H9 (cell line): Measurements from ENCODE around the gene FRYL. TPM values are rescaled to one million over a fixed set of nuclear protein-coding genes. Genes with fewer than 3 reads are reported as not detected.

ENCODE experiments used
- DNase-seq: peaks from one replicate; pipeline ENCODE4 v3.0.0-alpha.2; 2017
- H2AFZ ChIP-seq: one replicate; pipeline ENCODE4 v1.6.1; 2013; ENCODE audit warnings: mild to moderate bottlenecking, low read length, control low read depth, moderate library complexity
- H2AK5ac ChIP-seq: 2 replicates; pipeline ENCODE4 v1.6.1; 2013; ENCODE audit warnings: low read length, control low read depth, mixed read lengths; ENCODE audit not compliant: insufficient read length
- H2BK120ac ChIP-seq: one replicate; pipeline ENCODE4 v1.6.1; 2013; ENCODE audit warnings: low read depth, mild to moderate bottlenecking, low read length, control low read depth, inconsistent platforms; ENCODE audit not compliant: poor library complexity, severe bottlenecking
- H2BK12ac ChIP-seq: 2 replicates; pipeline ENCODE4 v1.6.1; 2013; ENCODE audit warnings: low read length, control low read depth, mixed read lengths, low read depth; ENCODE audit not compliant: insufficient read length
- H2BK15ac ChIP-seq: 2 replicates; pipeline ENCODE4 v1.6.1; 2013; ENCODE audit warnings: low read depth, low read length, control low read depth
- H2BK20ac ChIP-seq: one replicate; pipeline ENCODE4 v1.6.1; 2013; ENCODE audit warnings: low read depth, mild to moderate bottlenecking, low read length, control low read depth, inconsistent platforms; ENCODE audit not compliant: poor library complexity, severe bottlenecking
- H2BK5ac ChIP-seq: 2 replicates; pipeline ENCODE4 v1.6.1; 2013; ENCODE audit warnings: low read length, control low read depth, mixed read lengths; ENCODE audit not compliant: insufficient read length
- H3K14ac ChIP-seq: 2 replicates; pipeline ENCODE4 v1.6.1; 2013; ENCODE audit warnings: low read length, control low read depth; ENCODE audit not compliant: insufficient read depth
- H3K18ac ChIP-seq: 2 replicates; pipeline ENCODE4 v1.6.1; 2013; ENCODE audit warnings: low read depth, mild to moderate bottlenecking, mixed read lengths, low read length, control low read depth; ENCODE audit not compliant: insufficient read length
- H3K23ac ChIP-seq: 2 replicates; pipeline ENCODE4 v1.6.1; 2013; ENCODE audit warnings: low read length, control low read depth, mixed read lengths, low read depth; ENCODE audit not compliant: insufficient read length
- H3K23me2 ChIP-seq: 2 replicates; pipeline ENCODE4 v1.6.1; 2013; ENCODE audit warnings: low read depth, mild to moderate bottlenecking, mixed read lengths, low read length, control low read depth; ENCODE audit not compliant: insufficient read length, poor library complexity, severe bottlenecking
- H3K27ac ChIP-seq: 2 replicates; pipeline ENCODE4 v1.5.1; 2013; ENCODE audit warnings: low read length, control low read depth, mixed read lengths, low read depth; ENCODE audit not compliant: insufficient read length
- H3K27me3 ChIP-seq: 2 replicates; pipeline ENCODE4 v1.6.1; 2013; ENCODE audit warnings: low read length, control low read depth, inconsistent platforms; ENCODE audit not compliant: insufficient read depth
- H3K4ac ChIP-seq: 2 replicates; pipeline ENCODE4 v1.6.1; 2013; ENCODE audit warnings: low read depth, mild to moderate bottlenecking, control low read depth, inconsistent platforms, low read length, moderate library complexity
- H3K4me1 ChIP-seq: 2 replicates; pipeline ENCODE4 v1.6.1; 2013; ENCODE audit warnings: low read length, control low read depth, inconsistent platforms; ENCODE audit not compliant: insufficient read depth
- H3K4me2 ChIP-seq: 2 replicates; pipeline ENCODE4 v1.6.1; 2013; ENCODE audit warnings: low read length, control low read depth, mixed read lengths; ENCODE audit not compliant: insufficient read length, insufficient read depth
- H3K56ac ChIP-seq: 2 replicates; pipeline ENCODE4 v1.6.1; 2013; ENCODE audit warnings: low read depth, mild to moderate bottlenecking, mixed read lengths, low read length, control low read depth; ENCODE audit not compliant: insufficient read length
- H3K79me1 ChIP-seq: 2 replicates; pipeline ENCODE4 v1.6.1; 2013; ENCODE audit warnings: low read depth, mild to moderate bottlenecking, moderate library complexity, low read length, control low read depth, inconsistent platforms; ENCODE audit not compliant: insufficient read depth, poor library complexity, severe bottlenecking
- H3K79me2 ChIP-seq: 2 replicates; pipeline ENCODE4 v1.6.1; 2013; ENCODE audit warnings: low read length, control low read depth, inconsistent platforms; ENCODE audit not compliant: insufficient read depth
- H3K9ac ChIP-seq: 2 replicates; pipeline ENCODE4 v1.6.1; 2013; ENCODE audit warnings: low read length, control low read depth, mixed read lengths; ENCODE audit not compliant: insufficient read length; ENCODE audit errors: extremely low read depth
- H3K9me3 ChIP-seq: one replicate; pipeline ENCODE4 v1.6.1; 2013; ENCODE audit warnings: low read depth, low read length, inconsistent platforms; ENCODE audit not compliant: control insufficient read depth
- H3T11ph ChIP-seq: one replicate; pipeline ENCODE4 v1.6.1; 2013; ENCODE audit warnings: mild to moderate bottlenecking, low read length, control low read depth, inconsistent platforms
- H4K20me1 ChIP-seq: one replicate; pipeline ENCODE4 v1.6.1; 2013; ENCODE audit not compliant: control insufficient read depth, insufficient read length, insufficient read depth
- H4K5ac ChIP-seq: 2 replicates; pipeline ENCODE4 v1.6.1; 2013; ENCODE audit warnings: low read depth, mild to moderate bottlenecking, mixed read lengths, low read length, control low read depth; ENCODE audit not compliant: insufficient read length
- H4K8ac ChIP-seq: replicated peaks from 2 replicates; pipeline ENCODE4 v1.6.1; 2013; ENCODE audit warnings: low read length, control low read depth, mixed read lengths, low read depth; ENCODE audit not compliant: insufficient read length
- H4K91ac ChIP-seq: 2 replicates; pipeline ENCODE4 v1.6.1; 2013; ENCODE audit warnings: low read depth, mild to moderate bottlenecking, moderate library complexity, mixed read lengths, low read length, control low read depth; ENCODE audit not compliant: insufficient read length
- H3K27ac Mint-ChIP-seq, 3 experiments: 2 replicates in 2 of 3; 3 replicates in 1 of 3; pipeline ENCODE4 v1.8.0; 2020 to 2021; ENCODE audit warnings: mixed read lengths in 3 of 3, mild to moderate bottlenecking in 1 of 3, moderate library complexity in 1 of 3
- H3K27me3 Mint-ChIP-seq: 2 replicates; pipeline ENCODE4 v1.8.0; 2021; ENCODE audit warnings: low read depth, mild to moderate bottlenecking, moderate library complexity, mixed read lengths
- H3K36me3 Mint-ChIP-seq, 3 experiments: 2 replicates in 2 of 3; 3 replicates in 1 of 3; pipeline ENCODE4 v1.8.0; 2020 to 2021; ENCODE audit warnings: low read depth in 3 of 3, mixed read lengths in 3 of 3; ENCODE audit not compliant: insufficient read depth in 1 of 3
- H3K4me1 Mint-ChIP-seq, 2 experiments: 2 replicates each; pipeline ENCODE4 v1.8.0; 2020; ENCODE audit warnings: mixed read lengths in 2 of 2
- H3K4me3 Mint-ChIP-seq, 2 experiments: 2 replicates in 1 of 2; 3 replicates in 1 of 2; pipeline ENCODE4 v1.8.0; 2020 to 2021; ENCODE audit warnings: mild to moderate bottlenecking in 2 of 2, mixed read lengths in 2 of 2, moderate library complexity in 1 of 2
- H3K9me3 Mint-ChIP-seq, 2 experiments: 2 replicates in 1 of 2; 3 replicates in 1 of 2; pipeline ENCODE4 v1.8.0; 2020; ENCODE audit warnings: mild to moderate bottlenecking in 2 of 2, mixed read lengths in 2 of 2, moderate library complexity in 1 of 2
- WGBS: extraction: QIAGEN DNeasy Blood & Tissue Kit; methylation state at CpG from one replicate; pipeline ENCODE4 v1.1.7; 2013; ENCODE audit warnings: missing lambda C conversion rate, low lambda C conversion rate, mixed read lengths; ENCODE audit not compliant: insufficient read length; ENCODE audit errors: extremely low coverage; 5-methylcytosine and 5-hydroxymethylcytosine counted together
- total RNA-seq: library from RNA; stranded (reverse); gene quantifications from 2 replicates; pipeline ENCODE4 v1.2.1, GENCODE V29; 2021
- TF ChIP-seq, protein P1 (sequence below): fragments of 200-600 bp; sonication (generic); conservative IDR thresholded peaks from 3 replicates; pipeline ENCODE4 v1.8.0; 2021; ENCODE audit warnings: antibody characterized with exemption, mild to moderate bottlenecking

Gene FRYL
- total RNA-seq, 1 experiment from 2014 or later = 31.5 TPM

DNA sequence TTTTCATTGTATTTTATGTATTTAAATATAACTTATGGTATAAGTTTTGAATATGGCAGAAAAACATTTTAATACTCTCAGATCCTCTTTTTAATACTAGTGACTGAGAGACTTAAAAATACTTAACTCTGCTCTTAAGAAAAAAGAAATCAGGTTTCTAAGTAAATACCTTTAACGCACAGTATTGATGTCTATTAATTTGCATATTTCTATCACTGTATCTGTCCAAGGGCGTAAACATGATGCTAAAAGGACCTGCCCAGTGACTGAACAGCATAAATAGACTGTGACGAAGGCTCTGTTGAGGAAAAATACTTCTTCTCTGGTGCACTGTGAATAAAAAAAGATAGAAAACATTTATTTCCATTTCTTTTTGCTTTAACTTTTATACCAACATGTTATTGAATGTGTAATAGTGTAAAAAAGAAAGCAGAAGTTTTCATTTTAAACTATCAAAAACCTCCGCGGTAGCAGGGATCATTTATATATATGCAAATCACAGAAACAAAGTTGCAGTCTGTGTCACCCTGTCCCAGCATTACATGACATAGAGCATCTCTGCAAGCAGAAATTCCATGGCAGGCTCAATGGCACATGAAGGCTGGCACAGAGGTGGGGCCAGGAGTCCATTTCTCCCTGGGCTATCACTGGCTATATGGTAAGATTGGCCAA is 214.6 kb downstream of the FRYL start:
- no peak overlapping the region for H2AFZ ChIP-seq
- no peak overlapping the region for H3K27ac ChIP-seq
- H2BK12ac ChIP-seq = no peak overlapping the region
- H3K56ac ChIP-seq = no peak overlapping the region
- H2BK120ac ChIP-seq = no peak overlapping the region
- H3K4me3 Mint-ChIP-seq = no peak overlapping the region
- H3K9me3 Mint-ChIP-seq = no peaks in the 10 kb centered on the region
- H3K27me3 Mint-ChIP-seq = no peaks in the 10 kb centered on the region
- no peak overlapping the region for H2BK5ac ChIP-seq
- no peaks in the 10 kb centered on the region for H3K9me3 ChIP-seq
- H2BK15ac ChIP-seq = no peak overlapping the region
- TF ChIP-seq, protein P1, sequence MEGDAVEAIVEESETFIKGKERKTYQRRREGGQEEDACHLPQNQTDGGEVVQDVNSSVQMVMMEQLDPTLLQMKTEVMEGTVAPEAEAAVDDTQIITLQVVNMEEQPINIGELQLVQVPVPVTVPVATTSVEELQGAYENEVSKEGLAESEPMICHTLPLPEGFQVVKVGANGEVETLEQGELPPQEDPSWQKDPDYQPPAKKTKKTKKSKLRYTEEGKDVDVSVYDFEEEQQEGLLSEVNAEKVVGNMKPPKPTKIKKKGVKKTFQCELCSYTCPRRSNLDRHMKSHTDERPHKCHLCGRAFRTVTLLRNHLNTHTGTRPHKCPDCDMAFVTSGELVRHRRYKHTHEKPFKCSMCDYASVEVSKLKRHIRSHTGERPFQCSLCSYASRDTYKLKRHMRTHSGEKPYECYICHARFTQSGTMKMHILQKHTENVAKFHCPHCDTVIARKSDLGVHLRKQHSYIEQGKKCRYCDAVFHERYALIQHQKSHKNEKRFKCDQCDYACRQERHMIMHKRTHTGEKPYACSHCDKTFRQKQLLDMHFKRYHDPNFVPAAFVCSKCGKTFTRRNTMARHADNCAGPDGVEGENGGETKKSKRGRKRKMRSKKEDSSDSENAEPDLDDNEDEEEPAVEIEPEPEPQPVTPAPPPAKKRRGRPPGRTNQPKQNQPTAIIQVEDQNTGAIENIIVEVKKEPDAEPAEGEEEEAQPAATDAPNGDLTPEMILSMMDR = no peak
- H3K36me3 Mint-ChIP-seq = peaks cover 2 to 27% (median 24%) of the 10 kb centered on the region in 3 experiments; a peak in 5 of 7 replicates
- H3K27me3 ChIP-seq = no peaks in the 10 kb centered on the region
- no peaks in the 10 kb centered on the region for H3K4me1 ChIP-seq
- H3K4me2 ChIP-seq = no peak overlapping the region
- no peaks in the 10 kb centered on the region for H4K20me1 ChIP-seq
- no peak overlapping the region for H4K91ac ChIP-seq
- H2AK5ac ChIP-seq = no peak overlapping the region
- no CpG with 5 or more reads among the region's 5 CpGs for WGBS
- no peak overlapping the region for H4K5ac ChIP-seq
- H3K4me1 Mint-ChIP-seq = no peaks in the 10 kb centered on the region
- no peak overlapping the region for H3K14ac ChIP-seq
- H3K23ac ChIP-seq = no peak overlapping the region
- no peak overlapping the region for H3K9ac ChIP-seq
- no peak for DNase-seq
- no peak overlapping the region for H2BK20ac ChIP-seq
- H3K79me1 ChIP-seq = no peaks in the 10 kb centered on the region
- no peak overlapping the region for H4K8ac ChIP-seq
- H3T11ph ChIP-seq = no peak overlapping the region
- H3K79me2 ChIP-seq = no peaks in the 10 kb centered on the region
- no peak overlapping the region for H3K18ac ChIP-seq
- no peak overlapping the region for H3K4ac ChIP-seq
- H3K23me2 ChIP-seq = no peaks in the 10 kb centered on the region
- peak overlapping the region in 2 of 3 experiments; percentile 22 to 83; a peak in 1 of 7 replicates for H3K27ac Mint-ChIP-seq
